GM10248 (cell line): Measurements from ENCODE around the gene ZNF695.

Experiments used
- CTCF ChIA-PET: fragments of 300-600 bp; sonication (Branson Sonifier 250); formaldehyde crosslinking; extraction: SDS; loops from one replicate; lab custom pipeline; 2021; ENCODE audit warnings: antibody characterized with exemption; lab: Yijun Ruan, JAX
- POLR2A ChIA-PET: fragments of 350-650 bp; sonication (Branson Sonifier 250); formaldehyde crosslinking; extraction: SDS; loops from one replicate; lab custom pipeline; 2020; ENCODE audit warnings: antibody characterized with exemption; lab: Yijun Ruan, JAX
- DNase-seq: peaks from one replicate; pipeline ENCODE4 v3.0.0; 2012; ENCODE audit errors: extremely low spot score
- TF ChIP-seq, protein P1 (sequence below): IDR thresholded peaks from 2 replicates; pipeline ENCODE4 v1.5.1; 2012; ENCODE audit warnings: mild to moderate bottlenecking, low read depth; ENCODE audit errors: extremely low read depth, missing control alignments, control extremely low read depth

Gene ZNF695

DNA sequence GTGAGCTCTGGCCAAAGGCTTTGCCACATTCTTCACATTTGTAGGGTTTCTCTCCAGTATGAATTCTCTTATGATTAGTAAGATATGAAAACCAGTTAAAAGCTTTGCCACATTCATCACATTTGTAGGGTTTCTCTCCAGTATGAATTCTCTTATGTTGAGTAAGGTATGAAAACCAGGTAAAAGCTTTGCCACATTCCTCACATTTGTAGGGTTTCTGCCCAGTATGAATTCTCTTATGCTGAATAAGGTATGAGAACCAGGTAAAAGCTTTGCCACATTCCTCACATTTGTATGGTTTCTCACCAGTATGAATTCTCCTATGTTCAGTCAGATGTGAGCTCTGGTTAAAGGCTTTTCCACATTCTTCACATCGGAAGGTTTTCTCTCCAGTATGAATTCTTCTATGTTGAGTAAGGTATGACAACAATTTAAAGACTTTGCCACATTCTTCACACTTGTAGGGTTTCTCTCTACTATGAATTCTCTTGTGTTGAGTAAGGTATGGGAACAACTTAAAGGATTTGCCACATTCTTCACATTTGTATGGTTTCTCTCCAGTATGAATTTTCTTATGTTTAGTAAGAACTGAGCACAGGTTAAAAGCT lies 20.7 kb downstream of the ZNF695 start:
- ChIA-PET POLR2A (no interaction called here), CTCF (no interaction called here)
- DNase-seq = no peak
- TF ChIP-seq, protein P1, sequence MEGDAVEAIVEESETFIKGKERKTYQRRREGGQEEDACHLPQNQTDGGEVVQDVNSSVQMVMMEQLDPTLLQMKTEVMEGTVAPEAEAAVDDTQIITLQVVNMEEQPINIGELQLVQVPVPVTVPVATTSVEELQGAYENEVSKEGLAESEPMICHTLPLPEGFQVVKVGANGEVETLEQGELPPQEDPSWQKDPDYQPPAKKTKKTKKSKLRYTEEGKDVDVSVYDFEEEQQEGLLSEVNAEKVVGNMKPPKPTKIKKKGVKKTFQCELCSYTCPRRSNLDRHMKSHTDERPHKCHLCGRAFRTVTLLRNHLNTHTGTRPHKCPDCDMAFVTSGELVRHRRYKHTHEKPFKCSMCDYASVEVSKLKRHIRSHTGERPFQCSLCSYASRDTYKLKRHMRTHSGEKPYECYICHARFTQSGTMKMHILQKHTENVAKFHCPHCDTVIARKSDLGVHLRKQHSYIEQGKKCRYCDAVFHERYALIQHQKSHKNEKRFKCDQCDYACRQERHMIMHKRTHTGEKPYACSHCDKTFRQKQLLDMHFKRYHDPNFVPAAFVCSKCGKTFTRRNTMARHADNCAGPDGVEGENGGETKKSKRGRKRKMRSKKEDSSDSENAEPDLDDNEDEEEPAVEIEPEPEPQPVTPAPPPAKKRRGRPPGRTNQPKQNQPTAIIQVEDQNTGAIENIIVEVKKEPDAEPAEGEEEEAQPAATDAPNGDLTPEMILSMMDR = no peak

GRCh38 chr1:246978785-246979184 lies 29.1 kb downstream of the ZNF695 start:
- ChIA-PET CTCF (interaction anchor here (1.0 kb wide), 1 partner anchor 8 kb away, joined by 4 read pairs; no protein-coding TSS in a partner anchor), POLR2A (no interaction called here)
- DNase-seq = no peak
- TF ChIP-seq, protein P1 = no peak

DNA sequence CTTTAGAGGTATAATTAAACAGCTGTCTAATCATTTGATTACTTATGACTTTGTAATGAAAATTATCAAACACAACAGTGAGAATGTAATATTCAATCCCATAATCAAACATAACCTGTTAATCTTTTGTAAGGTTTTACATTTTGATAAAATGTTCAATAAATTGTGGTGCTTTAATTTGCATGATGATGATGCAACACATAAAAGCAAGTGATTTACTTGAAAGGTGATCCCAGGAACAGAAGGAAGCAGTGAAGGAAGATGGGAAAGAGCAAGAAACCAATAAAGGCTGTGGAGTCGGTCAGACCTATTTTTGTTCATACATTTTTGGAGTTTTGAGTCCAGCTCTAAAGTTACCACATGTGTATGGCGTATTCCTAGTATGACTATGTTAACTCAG lies 29.6 kb downstream of the ZNF695 start:
- TF ChIP-seq, protein P1 = no peak
- ChIA-PET CTCF (interaction anchor here (1.4 kb wide), 1 partner anchor 12 kb away, joined by 5 read pairs; no protein-coding TSS in a partner anchor), POLR2A (no interaction called here)
- DNase-seq = no peak

DNA sequence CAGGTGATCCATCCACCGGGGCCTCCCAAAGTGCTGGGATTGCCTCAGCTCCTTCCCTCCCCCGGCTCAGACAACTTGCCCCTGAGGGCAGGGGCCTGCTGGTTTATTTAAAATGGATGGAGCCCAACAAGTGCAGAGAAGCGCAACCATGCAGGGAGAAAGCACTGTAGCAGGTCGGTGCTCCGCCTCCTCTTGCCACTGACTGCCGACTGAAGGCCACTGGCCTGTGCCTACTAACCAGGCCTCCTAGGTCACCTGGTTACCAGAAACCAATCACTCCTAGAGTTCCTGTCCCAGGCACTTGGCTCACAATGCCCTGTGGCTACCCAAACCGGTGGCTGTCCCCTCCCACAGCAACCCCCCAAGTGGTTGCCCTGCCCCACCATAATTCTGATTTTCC lies 35.9 kb downstream of the ZNF695 start:
- TF ChIP-seq, protein P1 = no peak
- ChIA-PET CTCF (interaction anchor here (1.0 to 4.4 kb wide), 10 partner anchors 7 to 1819 kb away, joined by 3 to 45 read pairs (median 4); no protein-coding TSS in a partner anchor), POLR2A (no interaction called here)
- no peak for DNase-seq

DNA sequence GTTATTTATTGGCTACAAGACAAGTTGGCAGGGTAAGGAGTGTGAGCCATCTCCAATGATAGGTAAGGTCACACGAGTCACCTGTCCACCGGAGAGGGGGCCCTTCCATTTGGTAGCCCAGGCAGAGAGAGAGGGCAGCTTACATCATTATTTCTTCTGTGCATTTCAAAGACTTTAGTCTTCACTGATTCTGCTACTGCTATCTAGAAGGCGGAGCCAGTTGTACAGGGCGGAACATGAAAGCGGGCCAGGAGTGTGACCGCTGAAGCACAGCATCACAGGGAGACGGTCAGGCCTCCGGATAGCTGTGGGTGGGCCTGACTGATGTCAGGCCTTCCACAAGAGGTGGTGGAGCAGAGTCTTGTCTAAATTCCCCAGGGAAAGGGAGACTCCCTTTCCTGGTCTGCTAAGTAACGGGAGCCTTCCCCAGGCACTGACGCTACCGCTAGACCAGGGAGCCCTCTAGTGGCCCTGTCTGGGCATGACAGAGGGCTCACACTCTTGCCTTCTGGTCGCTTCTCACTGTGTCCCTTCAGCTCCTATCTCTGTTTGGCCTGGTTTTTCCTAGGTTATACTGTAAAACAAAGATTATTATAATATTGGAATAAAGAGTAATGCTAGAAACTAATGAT lies 36.7 kb downstream of the ZNF695 start:
- ChIA-PET CTCF (interaction anchor here (0.7 to 4.4 kb wide), 17 partner anchors 8 to 1818 kb away, joined by 3 to 45 read pairs (median 4); no protein-coding TSS in a partner anchor), POLR2A (no interaction called here)
- TF ChIP-seq, protein P1 = peak; percentile 93
- no peak for DNase-seq

- POLR2A ChIA-PET = no interaction called here
- TF ChIP-seq, protein P1 = no peak
- CTCF ChIA-PET = interaction anchor here (1.4 to 4.4 kb wide), 3 partner anchors 9 to 281 kb away, joined by 5 to 45 read pairs (median 6); no protein-coding TSS in a partner anchor
- DNase-seq = no peak
These were observed 38.2 kb downstream of the ZNF695 start for GRCh38 chr1:246969621-246970020.
